ENCODE measurements around the gene AFMID.

GRCh38 chr17:78250891-78251772, 64.0 kb downstream of the AFMID start:
- TF ChIP-seq SP1 (CRISPR knock-in tag; conservative IDR thresholded peaks at IDR 0.05) (peak; percentile 88), CREB1 (CRISPR knock-in tag; IDR thresholded peaks at IDR 0.05) (no peak), ZBTB21 (CRISPR knock-in tag; IDR thresholded peaks at IDR 0.05; ENCODE audit: borderline replicate concordance) (no peak), ELF4 (CRISPR knock-in tag; IDR thresholded peaks at IDR 0.05; ENCODE audit: low read depth) (no peak), MAX (CRISPR knock-in tag; IDR thresholded peaks at IDR 0.05) (peak; percentile 69), E2F1 (CRISPR knock-in tag; IDR thresholded peaks at IDR 0.05) (no peak), CTCF (IDR thresholded peaks at IDR 0.05) (peak; percentile 97), STAT6 (CRISPR knock-in tag; conservative IDR thresholded peaks at IDR 0.05; ENCODE audit: low read depth) (no peak)
